Measurements from ENCODE around the gene GNPDA2.

The GNPDA2 gene

DNA sequence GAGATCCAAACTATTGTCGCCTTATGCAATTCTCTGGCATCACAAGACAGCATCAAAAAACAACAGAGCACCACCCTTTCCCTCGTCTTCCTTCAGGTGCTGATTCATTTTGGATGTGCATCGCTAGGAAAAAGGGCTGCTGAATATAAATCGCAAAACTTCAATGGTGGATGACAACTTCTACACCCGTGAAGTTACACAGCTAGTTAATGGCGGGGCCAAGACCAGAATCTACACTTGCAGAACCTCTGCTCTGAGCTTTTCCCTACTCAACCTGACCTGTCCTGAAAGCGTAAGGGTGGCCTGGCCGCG, 674 bp downstream of the GNPDA2 start:
- Histone ChIP-seq H3K27ac (peak overlapping the region; percentile 63 to 89), H3K4me3 (peak overlapping the region; percentile 89)
- DNase-seq (ENCODE audit: low spot score), result no peak
- TF ChIP-seq CTCF (IDR thresholded peaks at IDR 0.05), result no peak

DNA sequence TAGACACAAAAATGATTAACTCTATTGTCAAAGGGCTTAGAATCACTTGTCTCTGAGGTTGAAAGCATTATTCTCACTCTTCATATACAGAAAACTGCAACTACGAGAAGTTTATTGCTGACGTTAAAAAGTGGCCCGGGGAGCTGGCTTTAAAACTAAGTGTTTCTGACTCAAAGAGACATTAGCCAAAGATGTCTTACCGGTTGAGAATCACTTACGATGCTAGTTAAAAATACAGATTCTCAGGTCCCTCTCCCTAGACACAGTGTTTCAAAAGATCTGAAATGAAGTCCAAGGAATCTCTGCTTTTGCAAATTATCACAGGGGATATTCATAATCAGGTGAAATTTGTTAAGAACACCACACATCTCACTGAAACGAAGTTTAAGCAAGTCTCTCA, 1.2 kb downstream of the GNPDA2 start:
- no peak overlapping the region for H3K27ac ChIP-seq

DNA sequence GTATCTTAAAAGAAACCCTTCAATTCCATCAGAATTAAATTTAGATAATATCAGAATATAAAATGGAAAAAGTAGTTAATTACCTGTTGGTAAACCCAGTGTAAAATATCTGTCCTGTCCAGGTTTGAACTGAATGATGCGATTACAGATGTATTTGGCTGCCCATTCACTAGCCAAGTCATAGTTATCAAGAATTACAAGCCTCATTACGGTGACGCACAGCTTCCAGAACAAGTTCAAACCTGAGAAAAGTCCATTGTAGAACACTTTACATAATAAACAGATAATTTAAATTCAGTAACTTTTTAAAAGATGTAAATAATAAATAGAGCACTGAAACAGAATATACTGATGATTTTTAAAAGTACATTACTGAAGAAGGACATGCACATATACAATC, 4.4 kb downstream of the GNPDA2 start:
- no peak overlapping the region for H3K27ac ChIP-seq
- H3K4me3 ChIP-seq, result no peak overlapping the region
- no peak for DNase-seq (ENCODE audit: low spot score)
- TF ChIP-seq CTCF (IDR thresholded peaks at IDR 0.05), result no peak

More for the DNA sequence above, 1.2 kb downstream of the GNPDA2 start:
- no peak for DNase-seq (ENCODE audit: low spot score)
- no peak for TF ChIP-seq CTCF (IDR thresholded peaks at IDR 0.05)
- peak overlapping the region; percentile 89 for H3K4me3 ChIP-seq

DNA sequence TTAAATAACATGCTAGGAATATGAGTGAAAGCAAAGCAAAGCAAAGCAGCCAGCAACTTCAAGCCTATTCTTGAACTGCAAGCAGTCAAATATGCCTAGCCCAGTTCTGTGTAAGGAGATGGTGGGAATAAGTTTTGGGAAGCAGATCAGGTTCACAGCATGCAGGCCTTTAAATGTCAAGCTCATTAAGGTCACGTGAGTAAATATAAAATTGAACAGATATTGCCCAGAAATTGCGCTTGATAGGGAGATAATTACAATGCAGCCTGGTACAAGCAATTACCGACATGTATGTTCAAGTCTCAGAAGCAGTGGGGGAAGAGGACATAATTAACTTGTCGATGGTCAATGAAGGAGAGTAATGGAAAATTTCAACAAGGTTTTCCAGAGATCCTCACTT, 6.0 kb downstream of the GNPDA2 start:
- DNase-seq (ENCODE audit: low spot score), result no peak
- no peak overlapping the region for H3K27ac ChIP-seq
- TF ChIP-seq CTCF (IDR thresholded peaks at IDR 0.05), result no peak
- no peak overlapping the region for H3K4me3 ChIP-seq

DNA sequence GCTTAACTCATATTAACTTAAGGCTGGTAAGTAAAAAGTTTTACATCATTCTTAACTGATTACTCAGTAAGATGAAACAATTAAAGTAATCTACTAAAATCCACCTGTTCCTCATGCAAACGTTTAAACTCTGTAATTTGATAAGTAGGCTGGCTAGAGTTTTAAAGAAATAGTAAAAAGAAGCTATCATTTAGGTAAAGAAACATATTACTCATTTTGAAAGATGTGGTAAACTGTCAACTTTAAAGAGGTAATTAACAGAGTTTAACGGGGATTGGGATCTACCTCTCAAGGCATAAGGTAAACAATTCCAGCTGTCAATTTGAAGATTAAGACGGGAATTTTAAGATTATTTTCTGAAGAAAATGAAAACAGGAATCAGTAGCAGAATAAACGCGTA, 9.8 kb downstream of the GNPDA2 start:
- no peak for DNase-seq (ENCODE audit: low spot score)
- no peak for TF ChIP-seq CTCF (IDR thresholded peaks at IDR 0.05)
- Histone ChIP-seq H3K4me3 (no peak overlapping the region), H3K27ac (no peak overlapping the region)

- Histone ChIP-seq H3K4me3 (no peak overlapping the region), H3K27ac (no peak overlapping the region)
- TF ChIP-seq CTCF (IDR thresholded peaks at IDR 0.05), result no peak
- no peak for DNase-seq (ENCODE audit: low spot score)
Observed at GRCh38 chr4:44713125-44713524, 13.2 kb downstream of the GNPDA2 start.

- no peak overlapping the region for H3K27ac ChIP-seq
- TF ChIP-seq CTCF (IDR thresholded peaks at IDR 0.05), result no peak
- no peak overlapping the region for H3K4me3 ChIP-seq
- DNase-seq (ENCODE audit: low spot score), result no peak
Observed at GRCh38 chr4:44704673-44705072, 21.7 kb downstream of the GNPDA2 start.

Data from coronary artery (tissue), 2 donors.